ENCODE data around the gene TROAP.

TROAP gene

DNA sequence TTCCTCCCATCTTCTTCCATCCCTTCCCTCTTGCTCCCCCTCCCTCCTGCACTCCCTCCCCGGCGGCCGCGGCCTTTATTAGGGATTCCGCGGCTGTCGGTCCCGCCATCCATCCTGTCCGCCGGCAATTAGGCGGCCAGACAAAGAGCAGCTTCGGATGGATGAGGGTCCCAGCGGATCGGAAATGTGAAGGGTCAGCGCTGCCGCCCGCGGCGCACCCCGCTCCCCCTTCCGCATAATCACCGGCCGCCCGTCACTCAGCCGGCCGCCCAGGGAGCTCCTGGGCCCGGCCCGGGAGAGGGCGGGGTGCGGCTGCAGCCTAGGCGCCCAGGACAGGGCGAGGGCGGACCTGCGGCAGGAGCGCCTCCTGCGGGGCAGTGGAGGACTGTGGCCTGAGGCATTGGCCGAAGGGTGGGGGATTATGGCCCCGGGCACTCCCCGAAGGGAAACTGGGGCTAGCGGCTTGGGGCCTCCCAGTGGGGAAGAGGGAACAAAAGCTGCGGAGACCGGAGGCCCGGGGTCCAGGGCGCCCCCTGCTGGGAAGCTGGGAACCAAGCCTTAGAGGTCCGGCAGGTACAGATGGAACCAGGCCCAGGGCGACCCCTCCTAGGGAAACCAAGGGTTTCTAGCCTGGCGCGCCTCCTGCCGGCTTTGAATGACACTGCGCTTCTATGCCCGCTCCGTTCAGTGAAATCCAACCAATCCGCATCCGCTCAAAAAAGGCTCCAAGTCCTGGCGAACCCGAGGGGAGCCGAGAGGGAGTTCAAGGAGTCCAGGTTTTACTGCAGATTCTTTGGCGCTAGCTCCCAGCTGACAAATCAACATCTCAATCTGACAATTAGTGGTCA, 19.2 kb downstream of the TROAP start:
- DNase-seq (ENCODE audit: low spot score): peak; percentile 85

DNA sequence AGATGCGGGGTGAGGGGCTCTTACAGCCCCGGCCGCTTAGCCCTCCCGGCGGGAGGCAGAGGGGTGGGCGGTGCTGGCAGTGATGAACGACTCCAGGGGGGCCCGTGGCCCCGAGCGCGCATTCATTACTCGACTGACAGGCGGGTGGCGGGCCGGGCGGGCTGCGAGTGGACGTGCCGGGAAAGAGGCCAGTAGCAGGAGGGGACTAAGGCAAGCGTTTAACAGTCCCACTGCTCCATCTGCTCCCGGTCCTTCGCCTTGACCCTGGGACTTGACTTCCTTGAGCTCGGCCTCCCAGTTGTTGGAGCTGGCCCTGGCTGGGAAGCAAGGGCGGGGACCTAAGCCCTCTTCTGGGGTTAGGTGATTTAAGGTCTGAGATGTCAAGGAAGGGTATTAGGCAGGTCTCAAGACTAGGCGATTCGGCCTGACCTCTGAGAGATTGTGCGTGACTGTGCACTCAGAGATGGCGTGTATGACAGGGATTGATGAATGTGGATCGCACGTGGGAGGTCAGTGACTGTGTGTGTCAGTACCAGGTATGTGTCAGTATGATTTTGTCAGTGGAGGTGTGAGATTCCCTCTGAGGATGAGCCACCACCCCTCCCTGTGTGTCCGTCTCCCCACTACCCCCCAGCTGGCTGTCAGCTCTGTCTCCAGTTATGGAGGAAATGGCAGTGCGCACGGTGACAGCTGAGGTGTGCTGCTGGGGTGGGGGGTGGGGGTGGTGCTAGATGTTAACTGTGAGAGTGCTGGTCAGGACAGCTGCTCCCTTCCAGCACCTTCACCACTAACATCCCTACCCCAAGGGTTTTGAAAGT, 20.1 kb downstream of the TROAP start:
- no peak for DNase-seq (ENCODE audit: low spot score)

DNA sequence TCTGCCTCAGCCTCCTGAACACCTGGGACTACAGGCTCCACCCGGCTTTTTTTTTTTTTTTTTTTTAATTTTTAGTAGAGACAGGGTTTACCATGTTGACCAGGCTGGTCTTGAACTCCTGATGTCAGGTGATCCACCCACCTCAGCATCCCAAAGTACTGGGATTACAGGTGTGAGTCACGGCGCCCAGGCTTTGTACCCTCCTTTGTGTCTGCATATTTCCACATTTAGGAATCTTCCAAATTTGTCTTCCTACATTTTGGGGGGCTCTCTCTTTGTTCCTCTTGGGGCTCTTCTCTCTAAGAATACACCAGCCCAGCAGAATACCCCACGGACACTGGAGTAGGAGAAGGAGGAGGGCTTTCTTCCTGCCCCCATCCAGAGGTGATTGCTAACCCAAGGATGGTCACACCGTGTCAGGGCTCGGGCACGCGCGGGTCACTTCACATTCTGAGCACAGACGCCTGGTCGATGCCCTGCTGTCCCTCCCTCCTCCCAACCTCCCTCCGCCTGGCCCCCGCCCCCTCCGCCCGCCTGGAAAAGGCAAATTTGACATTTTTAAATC, 21.5 kb downstream of the TROAP start:
- DNase-seq (ENCODE audit: low spot score): no peak

DNA sequence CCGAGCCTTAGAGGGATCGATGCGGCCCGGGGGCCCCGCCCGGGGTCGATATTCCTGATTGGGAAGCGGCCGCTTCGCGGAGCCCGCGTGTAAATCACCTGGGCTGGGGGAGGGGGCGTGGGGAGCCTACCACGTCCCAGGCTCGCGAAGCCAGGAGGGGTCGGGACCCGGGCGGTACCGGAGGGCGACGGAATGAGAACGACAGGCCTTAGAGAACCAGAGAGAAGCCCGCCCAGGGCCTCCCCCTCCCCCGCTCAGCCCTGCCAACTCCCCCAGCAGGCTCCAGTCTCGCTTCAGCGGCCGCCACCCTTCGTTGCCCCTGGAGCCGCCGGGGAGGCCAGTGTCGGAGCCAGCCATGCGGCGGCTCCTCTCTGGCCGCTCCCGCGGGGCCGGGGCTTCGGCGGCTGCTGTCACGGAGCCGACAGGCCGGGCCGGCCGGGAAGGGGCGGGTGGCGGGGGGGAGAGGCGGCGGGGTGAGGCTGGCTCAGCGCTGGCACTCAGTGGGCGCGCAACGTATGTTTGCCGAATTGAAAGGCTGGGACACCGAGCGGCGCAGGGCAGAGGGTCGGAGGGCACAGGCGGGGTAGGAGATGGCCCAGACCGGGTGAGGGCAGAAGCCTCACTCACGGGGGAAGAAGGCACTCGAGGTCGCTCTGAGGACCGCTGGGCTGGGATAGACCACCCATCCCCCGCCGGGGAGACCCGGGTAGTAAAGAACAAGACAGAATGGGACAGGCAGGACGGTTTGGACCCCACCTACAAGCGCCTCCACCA, 22.2 kb downstream of the TROAP start:
- peak; percentile 60 for DNase-seq (ENCODE audit: low spot score)

DNA sequence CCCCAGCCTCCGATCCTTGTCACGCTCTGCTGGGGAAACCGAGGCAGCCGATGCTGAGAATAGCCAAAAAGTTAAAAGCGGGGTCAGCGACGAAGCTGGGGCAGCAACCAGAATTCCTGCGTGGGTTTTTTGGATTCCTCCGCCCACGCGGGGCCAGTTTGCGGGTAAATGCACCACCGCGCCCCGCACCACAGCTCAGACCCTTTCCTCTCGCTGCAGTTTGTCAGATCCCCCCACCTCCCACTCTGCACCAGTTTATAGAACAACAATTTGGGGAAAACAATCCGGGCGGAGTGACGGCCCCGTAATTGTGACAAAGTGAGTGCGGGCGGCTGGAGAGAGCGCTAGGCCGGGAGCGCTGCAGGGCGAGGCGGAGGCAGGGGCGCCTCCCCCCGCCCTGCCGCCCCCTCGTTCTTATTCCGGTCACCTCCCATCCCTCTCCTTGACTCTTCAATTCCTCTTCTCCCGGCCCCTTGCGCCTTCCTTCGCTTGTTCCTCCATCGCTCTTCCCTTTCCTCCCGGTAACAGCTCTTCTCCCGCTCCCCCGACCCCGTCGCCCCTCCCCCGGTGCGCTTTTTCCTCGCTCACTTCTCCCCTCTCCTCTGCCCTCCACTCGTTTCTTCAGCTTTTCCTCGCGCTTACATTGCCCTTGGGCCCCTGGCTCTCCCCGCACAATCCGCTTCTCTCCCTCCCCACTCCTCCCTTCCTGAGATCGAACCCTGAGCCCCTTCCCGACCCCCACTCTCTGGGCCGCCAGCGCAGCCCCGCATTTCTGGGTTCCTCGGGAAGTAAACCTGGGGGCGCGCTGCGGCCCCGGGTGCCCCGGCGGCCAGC, 23.0 kb downstream of the TROAP start:
- DNase-seq (ENCODE audit: low spot score): peak; percentile 67

DNA sequence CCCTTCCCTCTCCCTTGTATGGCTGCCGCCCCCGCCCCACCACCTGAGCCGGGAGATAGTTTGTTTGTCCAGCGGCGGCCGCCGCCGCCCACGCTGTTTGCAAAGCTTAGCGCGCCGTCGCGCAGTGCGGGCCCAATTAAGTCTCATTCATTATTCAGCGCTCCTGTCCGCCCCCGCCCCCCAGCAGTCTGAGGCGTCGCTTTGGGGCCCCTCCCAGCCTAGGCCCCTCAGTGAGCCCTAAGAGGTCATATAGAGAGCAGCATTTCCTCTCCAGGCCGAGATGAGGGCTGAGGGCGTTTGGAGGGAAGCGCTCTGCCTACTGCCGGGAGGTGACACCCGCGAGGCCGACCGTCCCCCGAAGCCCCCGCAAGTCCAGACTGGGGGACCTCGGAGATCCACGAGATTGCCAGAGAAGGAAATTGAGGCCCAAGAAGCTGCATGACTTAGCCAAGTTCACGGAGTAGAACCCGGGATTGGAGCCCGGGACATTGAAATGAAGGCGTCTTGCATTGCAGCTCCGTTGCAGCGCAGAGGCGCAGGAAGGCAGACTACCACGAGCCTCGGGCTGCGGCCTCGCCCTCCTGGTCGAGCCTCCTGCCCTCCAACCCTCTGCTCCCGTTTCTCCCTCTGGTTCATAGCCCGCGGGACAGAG, 23.7 kb downstream of the TROAP start, which contains the start of gene DNAJC22:
TSS of gene DNAJC22 (plus strand) at position 230 of the 652 bp plus-strand sequence. CDS start 1,985 bp downstream, outside the sequence.
- DNase-seq (ENCODE audit: low spot score): peak; percentile 54

DNA sequence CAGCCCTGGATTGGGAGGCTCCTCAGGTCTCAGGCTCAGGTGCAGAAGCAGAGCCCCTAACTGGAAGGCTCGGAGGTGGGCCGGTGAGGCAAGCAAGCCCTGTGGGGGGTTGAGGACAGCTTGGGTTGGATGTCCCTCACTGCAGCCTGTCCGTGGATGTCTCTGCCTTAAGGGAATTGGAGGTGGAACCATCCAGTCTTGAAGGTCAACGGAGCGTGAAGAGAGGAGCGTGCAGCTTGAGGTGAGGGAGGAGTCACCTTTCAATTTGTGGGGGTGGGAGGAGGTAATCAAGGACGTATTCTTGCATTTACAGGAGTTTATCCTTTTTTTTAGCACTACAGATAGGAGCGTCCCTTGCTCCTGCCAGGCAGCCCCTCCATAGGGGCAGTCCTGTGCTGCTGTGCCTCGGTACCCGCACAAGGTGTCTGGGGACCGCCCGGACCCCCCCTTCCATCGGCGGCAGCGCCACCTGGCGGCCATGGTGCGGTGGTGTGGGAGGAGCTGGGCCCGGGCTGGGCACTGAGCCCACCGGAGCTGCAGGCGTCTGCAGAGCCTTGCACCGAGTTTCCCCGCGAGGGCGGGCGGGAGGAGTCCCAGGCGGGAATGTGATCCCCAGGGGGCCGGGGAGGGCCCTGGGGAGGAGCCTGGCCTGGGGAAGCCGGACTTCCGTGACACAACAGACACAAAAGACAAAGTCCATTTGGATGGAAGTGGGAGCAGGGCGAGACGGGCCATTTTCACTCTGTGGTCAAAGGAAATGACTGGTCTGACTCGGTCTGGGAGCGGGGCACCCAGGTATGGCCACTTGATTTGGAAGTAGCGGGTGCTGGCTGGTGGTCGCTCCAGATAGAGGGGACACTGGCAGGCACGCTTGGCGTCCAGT, 24.5 kb downstream of the TROAP start:
- peak; percentile 95 for DNase-seq (ENCODE audit: low spot score)

DNA sequence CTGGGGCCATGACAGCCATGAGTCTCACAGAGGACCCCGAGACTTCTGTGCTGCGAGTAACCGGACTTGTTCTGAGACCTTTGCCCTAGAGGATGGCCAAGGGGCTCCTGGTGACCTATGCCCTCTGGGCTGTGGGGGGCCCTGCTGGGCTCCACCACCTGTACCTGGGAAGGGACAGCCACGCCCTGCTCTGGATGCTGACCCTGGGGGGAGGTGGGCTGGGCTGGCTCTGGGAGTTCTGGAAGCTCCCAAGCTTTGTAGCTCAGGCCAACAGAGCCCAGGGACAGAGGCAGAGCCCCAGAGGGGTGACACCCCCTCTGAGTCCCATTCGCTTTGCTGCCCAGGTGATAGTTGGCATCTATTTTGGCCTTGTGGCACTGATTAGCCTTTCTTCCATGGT, 25.7 kb downstream of the TROAP start:
- no peak for DNase-seq (ENCODE audit: low spot score)

DNA sequence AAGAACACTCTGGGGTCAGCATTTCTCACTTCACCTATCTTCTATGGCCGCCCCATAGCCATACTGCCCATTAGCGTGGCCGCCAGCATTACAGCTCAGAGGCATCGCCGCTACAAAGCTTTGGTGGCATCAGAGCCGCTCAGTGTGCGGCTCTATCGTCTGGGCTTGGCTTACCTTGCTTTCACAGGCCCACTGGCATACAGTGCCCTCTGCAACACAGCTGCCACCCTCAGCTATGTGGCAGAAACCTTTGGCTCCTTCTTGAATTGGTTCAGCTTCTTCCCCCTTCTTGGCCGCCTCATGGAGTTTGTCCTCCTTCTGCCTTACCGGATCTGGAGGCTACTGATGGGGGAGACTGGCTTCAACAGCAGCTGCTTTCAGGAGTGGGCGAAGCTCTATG, 26.2 kb downstream of the TROAP start:
- no peak for DNase-seq (ENCODE audit: low spot score)

DNA sequence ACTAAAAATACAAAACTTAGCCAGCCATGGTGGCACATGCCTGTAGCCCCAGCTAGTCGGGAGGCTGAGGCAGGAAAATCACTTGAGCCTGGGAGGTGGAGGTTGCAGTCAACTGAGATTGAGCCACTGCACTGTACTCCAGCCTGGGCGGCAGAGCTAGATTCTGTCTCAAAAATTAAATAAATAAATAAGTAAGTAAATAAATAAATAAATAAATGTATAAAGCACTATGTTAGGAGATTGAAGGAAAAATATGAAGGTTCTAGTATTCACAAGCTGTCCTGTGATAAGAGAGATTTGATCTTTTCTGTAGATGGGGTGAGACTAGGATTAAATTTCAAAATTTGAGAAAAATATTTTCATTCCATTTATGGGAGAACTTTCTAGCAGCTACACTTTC, 29.3 kb downstream of the TROAP start:
- no peak for DNase-seq (ENCODE audit: low spot score)

DNA sequence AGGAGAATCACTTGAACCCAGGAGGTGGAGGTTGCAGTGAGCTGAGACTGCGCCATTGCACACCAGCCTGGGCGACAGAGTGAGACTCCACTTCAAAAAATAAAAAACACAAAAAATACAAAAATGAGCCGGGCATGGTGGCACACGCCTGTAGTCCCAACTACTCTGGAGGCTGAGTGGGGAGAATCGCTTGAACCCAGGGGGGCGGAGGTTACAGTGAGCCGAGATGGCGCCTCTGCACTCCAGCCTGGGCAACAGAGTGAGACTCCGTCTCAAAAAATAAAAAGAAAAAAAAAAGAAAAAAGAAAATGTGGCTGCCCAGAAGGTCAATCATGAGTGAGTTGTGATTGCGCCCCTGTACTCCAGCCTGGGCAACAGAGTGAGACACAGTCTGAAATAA, 32.9 kb downstream of the TROAP start:
- no peak for DNase-seq (ENCODE audit: low spot score)

DNA sequence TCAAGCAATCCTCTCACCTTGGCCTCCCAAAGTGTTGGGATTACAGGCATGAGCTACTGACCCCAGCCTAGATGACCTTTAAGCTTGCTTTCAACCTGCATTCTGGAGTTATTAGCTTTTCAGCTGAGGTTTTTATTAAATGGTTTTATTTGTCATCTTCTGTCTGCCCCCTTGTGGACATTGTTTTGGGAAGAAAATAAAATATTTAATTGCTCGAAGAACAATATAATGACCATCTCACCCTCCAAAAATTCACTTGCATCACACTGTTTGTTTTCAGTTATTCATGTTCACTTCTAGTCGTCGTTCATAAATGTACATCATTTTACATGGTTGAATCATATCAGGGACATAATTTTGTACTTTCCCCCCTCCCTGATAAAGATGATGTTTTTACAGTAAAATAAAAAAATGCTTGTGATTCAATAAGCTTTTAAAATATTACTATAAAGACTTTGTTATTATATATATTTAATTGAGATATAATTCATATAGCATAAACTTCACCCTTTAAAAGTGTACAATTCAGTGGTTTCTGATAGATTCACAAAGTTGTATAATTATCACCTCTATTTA, 34.1 kb downstream of the TROAP start:
- no peak for DNase-seq (ENCODE audit: low spot score)

DNA sequence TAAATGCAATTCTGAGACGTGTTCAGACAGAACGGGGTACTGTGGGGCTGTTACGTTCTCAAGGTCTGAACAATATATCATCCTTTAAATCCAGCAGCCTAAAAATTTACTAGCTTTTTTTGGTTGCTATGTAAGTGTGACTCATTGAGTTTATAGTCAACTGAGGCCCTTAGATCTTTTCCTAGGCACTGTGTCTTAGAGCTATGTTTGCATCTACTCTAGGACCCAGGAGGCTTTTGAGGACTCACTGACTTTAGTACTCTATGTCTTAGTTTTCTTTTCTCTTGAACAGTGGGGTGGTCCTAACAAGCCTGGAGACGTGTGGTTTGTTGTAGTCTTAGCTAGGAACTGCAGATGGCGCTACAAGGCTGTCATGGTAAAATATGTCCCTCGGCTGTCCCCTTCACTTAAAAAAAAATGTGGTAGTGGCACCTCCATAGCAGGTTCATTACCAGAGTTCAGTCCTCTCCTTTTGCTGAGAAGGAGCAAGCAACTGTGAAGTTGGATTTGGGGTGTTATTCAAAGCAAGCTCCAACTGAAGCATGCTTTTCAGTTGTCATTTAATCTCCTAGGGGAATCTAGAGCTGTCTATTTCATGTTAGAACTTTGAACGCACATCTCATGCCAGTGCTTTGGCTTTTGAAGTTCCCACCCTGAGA, 35.6 kb downstream of the TROAP start:
- peak; percentile 81 for DNase-seq (ENCODE audit: low spot score)

DNA sequence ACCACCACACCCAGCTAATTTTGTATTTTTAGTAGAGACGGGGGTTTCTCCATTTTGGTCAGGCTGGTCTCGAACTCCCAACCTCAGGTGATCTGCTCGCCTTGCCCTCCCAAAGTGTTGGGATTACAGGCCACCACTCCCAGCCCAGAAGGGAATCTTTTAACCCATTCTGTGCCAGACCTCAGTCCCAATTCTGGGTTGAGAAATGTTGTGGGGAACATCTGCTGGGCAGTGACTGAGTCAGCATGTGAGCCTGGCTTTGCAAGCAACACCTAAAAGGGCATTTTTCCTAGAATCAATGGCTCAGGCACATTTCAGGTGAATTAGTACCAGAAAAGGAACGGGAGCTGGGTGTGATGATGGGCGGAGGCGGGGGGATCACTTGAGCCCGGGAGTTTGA, 36.6 kb downstream of the TROAP start:
- no peak for DNase-seq (ENCODE audit: low spot score)

DNA sequence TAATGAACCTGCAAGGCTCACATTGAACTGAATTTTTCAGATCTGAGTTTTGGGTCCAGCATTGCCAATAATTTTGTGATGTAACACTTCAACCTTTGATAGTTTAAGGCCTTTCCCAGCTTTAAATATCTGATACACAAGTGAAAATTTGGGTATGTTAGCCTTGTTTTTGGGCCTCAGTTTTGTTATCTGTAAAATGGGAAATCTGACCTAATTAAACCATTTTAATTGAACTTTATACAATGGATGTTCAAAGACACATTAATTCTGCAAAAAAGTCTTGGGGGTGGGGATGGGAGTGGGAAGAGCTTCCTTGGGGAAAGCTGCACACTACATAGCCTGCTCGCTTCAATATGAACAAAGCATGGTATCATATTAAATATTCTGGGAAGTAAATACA, 39.0 kb downstream of the TROAP start:
- no peak for DNase-seq (ENCODE audit: low spot score)

DNA sequence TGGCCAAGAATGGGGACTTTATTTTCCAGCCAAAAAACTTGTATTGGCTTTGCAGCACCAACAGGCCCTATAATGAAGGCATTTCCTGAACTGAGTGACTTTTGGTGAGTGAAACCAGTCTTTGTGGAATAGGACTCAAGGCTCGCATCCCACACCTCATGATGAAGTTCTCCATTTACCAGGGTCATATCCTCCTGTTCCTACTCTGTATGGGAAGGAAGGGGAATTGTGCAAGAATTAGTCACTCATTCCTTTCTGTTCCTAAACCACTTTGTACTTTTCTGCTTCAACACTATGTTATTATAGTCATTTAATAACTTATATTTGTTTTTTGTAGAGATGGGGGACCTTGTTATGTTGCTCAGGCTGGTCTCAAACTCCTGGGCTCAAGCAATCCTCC, 41.9 kb downstream of the TROAP start:
- no peak for DNase-seq (ENCODE audit: low spot score)

DNA sequence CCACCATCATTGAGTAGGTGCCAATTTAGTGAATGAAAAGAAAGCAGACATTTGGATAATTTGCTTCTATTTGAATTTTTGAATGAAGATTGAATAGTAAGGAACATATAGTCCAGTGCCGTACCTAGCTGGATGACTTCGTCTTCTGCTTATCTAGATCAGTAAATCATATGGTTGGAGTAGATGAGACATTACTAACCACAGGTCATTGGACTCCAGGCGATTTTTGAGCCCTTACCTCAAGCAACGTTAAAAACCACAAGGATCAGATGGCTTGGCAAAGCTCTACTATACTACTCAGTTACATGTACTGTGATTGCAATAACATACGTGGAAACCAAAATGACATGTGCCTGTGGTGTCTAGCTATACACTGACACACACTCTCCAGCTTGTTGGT, 42.5 kb downstream of the TROAP start:
- DNase-seq (ENCODE audit: low spot score): no peak

DNA sequence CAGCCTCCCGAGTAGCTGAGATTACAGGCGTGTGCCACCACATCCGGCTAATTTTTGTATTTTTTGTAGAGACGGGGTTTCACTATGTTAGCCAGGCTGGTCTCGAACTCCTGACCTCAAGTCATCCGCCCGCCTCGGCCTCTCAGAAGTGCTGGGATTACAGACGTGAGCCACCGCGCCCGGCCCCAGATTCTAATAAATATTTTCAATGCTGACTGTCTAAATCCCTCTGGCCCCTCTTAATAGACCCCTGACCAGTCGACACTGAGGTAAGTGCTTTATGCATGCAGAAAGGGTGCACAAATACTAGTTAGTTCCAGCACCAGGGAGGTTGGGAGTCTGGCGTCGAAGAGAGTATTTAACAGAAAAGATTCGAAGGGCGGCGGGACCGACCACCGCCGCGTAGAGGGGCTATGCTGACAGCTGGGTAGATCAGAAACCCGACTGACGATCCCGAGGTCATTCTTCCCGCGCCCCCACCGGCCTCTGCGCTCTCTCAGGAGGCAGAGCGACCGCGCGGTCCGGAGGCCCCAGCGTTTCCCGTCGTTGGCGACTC, 43.1 kb downstream of the TROAP start:
- no peak for DNase-seq (ENCODE audit: low spot score)

Measured in iPS-NIHi11 (cell line).